GM23338 (cell line): ENCODE data around the gene FLYWCH1. TPM values are rescaled to one million over a fixed set of nuclear protein-coding genes. Genes with fewer than 3 reads are reported as not detected.

ENCODE experiments used
- ATAC-seq: fragments of 200-7000 bp; cut with Tn5 transposase; 3 replicates; pipeline ENCODE4 v1.9.1; 2020
- DNase-seq: peaks from one replicate; pipeline ENCODE4 v3.0.0-alpha.2; 2015; ENCODE audit warnings: low spot score
- H2AFZ ChIP-seq: fragments of 200-600 bp; sonication (generic); 2 replicates; pipeline ENCODE4 v1.8.0; 2016; ENCODE audit warnings: antibody characterized with exemption, mild to moderate bottlenecking, moderate library complexity
- H3F3A ChIP-seq: fragments of 200-600 bp; sonication (generic); replicated peaks from 2 replicates; pipeline ENCODE4 v1.8.0; 2017; ENCODE audit warnings: antibody characterized with exemption, mixed run types, low read depth
- H3K27ac ChIP-seq: fragments of 200-600 bp; sonication (generic); 2 replicates; pipeline ENCODE4 v1.6.1; 2016; ENCODE audit warnings: low read depth
- H3K27me3 ChIP-seq: fragments of 200-600 bp; sonication (generic); 2 replicates; pipeline ENCODE4 v1.8.0; 2016; ENCODE audit warnings: mild to moderate bottlenecking, mixed run types, moderate library complexity; ENCODE audit not compliant: insufficient read depth
- H3K36me3 ChIP-seq: fragments of 200-600 bp; sonication (generic); 2 replicates; pipeline ENCODE4 v1.8.0; 2016; ENCODE audit warnings: mild to moderate bottlenecking; ENCODE audit not compliant: insufficient read depth
- H3K4me1 ChIP-seq: fragments of 200-600 bp; sonication (generic); 2 replicates; pipeline ENCODE4 v1.8.0; 2016; ENCODE audit warnings: mild to moderate bottlenecking, moderate library complexity; ENCODE audit not compliant: insufficient read depth
- H3K4me2 ChIP-seq: fragments of 200-600 bp; sonication (generic); 2 replicates; pipeline ENCODE4 v1.7.1; 2017; ENCODE audit warnings: mixed run types
- H3K4me3 ChIP-seq: fragments of 200-600 bp; sonication (generic); 2 replicates; pipeline ENCODE4 v1.6.1; 2016; ENCODE audit warnings: mixed run types
- H3K79me2 ChIP-seq: fragments of 200-600 bp; sonication (generic); replicated peaks from 2 replicates; pipeline ENCODE4 v1.8.0; 2017; ENCODE audit warnings: mild to moderate bottlenecking; ENCODE audit not compliant: insufficient read depth
- H3K9me2 ChIP-seq: fragments of 200-600 bp; sonication (generic); 2 replicates; pipeline ENCODE4 v1.8.0; 2017; ENCODE audit not compliant: insufficient read depth
- H4K20me1 ChIP-seq: fragments of 200-600 bp; sonication (generic); replicated peaks from 2 replicates; pipeline ENCODE4 v1.8.0; 2017; ENCODE audit warnings: mild to moderate bottlenecking; ENCODE audit not compliant: insufficient read depth
- H3K27ac Mint-ChIP-seq: 2 replicates; pipeline ENCODE4 v1.8.0; 2020; ENCODE audit warnings: inconsistent platforms, mild to moderate bottlenecking, moderate library complexity, mixed read lengths
- H3K27me3 Mint-ChIP-seq: 3 replicates; pipeline ENCODE4 v1.8.0; 2022; ENCODE audit warnings: low read depth, mild to moderate bottlenecking, moderate library complexity, mixed read lengths, inconsistent platforms; ENCODE audit not compliant: insufficient read depth, poor library complexity
- H3K36me3 Mint-ChIP-seq: 3 replicates; pipeline ENCODE4 v1.8.0; 2021; ENCODE audit warnings: low read depth, mild to moderate bottlenecking, inconsistent platforms, moderate library complexity, mixed read lengths
- H3K4me1 Mint-ChIP-seq: 3 replicates; pipeline ENCODE4 v1.8.0; 2020; ENCODE audit warnings: mild to moderate bottlenecking, inconsistent platforms, mixed read lengths
- H3K4me3 Mint-ChIP-seq: 3 replicates; pipeline ENCODE4 v1.8.0; 2021; ENCODE audit warnings: moderate library complexity, mild to moderate bottlenecking, inconsistent platforms, mixed read lengths
- H3K9me3 Mint-ChIP-seq: 3 replicates; pipeline ENCODE4 v1.8.0; 2020; ENCODE audit warnings: moderate library complexity, mild to moderate bottlenecking, inconsistent platforms, mixed read lengths
- CREB1 ChIP-seq: fragments of 250-450 bp; sonication (Bioruptor Pico); IDR thresholded peaks from 2 replicates; pipeline ENCODE4 v1.5.0; 2020; ENCODE audit warnings: low read depth, mild to moderate bottlenecking, moderate library complexity
- EZH2 ChIP-seq: fragments of 200-600 bp; sonication (generic); IDR thresholded peaks from one replicate; pipeline ENCODE4 v1.8.0; 2017; ENCODE audit warnings: antibody characterized with exemption, mild to moderate bottlenecking, low read depth; ENCODE audit not compliant: unreplicated experiment
- NANOG ChIP-seq: IDR thresholded peaks from 2 replicates; pipeline ENCODE4 v1.6.1; 2016; ENCODE audit warnings: antibody characterized with exemption, borderline replicate concordance
- ZNF331 ChIP-seq: fragments of 250-450 bp; sonication (Bioruptor Pico); IDR thresholded peaks from 2 replicates; pipeline ENCODE4 v1.5.0; 2020; ENCODE audit warnings: low read depth, mild to moderate bottlenecking, moderate library complexity
- polyA plus RNA-seq: library from polyadenylated mRNA; unstranded; fragments of >200 nt; fragmentation: Nextera tagmentation; extraction: Ambion mirVana; gene quantifications from 2 replicates; pipeline ENCODE4 v1.2.1, GENCODE V29; 2016
- total RNA-seq: library from RNA; depleted of rRNA; stranded (reverse); fragments of >200 nt; shearing (Covaris generic); gene quantifications from 2 replicates; pipeline ENCODE4 v1.2.3, GENCODE V29; 2014
- TF ChIP-seq, protein P1 (sequence below): IDR thresholded peaks from one replicate; pipeline ENCODE4 v1.6.1; 2018; ENCODE audit warnings: antibody characterized with exemption; ENCODE audit not compliant: unreplicated experiment
- TF ChIP-seq, protein P2 (sequence below): fragments of 250-450 bp; sonication (Bioruptor Pico); IDR thresholded peaks from 2 replicates; pipeline ENCODE4 v1.5.0; 2020; ENCODE audit warnings: mild to moderate bottlenecking, moderate library complexity

The FLYWCH1 gene
- total and polyA plus RNA-seq, 2 experiments from 2014 or later, result 6.0 to 29.3 TPM

DNA sequence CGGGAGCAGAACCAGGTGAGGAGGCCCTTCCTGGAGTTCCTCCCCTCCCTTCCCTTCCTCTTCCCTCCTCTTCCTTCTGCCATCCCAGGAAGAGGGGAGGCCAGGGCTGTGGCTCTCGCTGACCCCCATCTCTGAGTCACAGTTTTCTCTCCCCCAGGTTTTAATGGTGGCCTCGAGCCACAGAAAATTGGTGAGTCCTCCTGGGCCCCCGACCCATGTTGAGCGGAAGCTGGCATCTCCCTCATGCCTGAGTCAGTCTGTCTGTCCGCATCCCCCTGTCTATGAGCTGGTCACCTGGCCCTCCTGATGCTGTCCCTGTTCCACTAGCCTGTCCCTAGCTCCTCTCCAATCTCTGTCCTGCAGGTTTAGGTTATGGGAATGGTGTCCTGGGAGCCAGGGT, 88.2 kb downstream of the FLYWCH1 start:
- H3K27ac Mint-ChIP-seq, result no peak overlapping the region
- H2AFZ ChIP-seq, result no peak overlapping the region
- no peaks in the 10 kb centered on the region for H3K9me3 Mint-ChIP-seq
- no peak for TF ChIP-seq CREB1 (CRISPR knock-in tag)
- no peak for TF ChIP-seq NANOG
- TF ChIP-seq, protein P1, sequence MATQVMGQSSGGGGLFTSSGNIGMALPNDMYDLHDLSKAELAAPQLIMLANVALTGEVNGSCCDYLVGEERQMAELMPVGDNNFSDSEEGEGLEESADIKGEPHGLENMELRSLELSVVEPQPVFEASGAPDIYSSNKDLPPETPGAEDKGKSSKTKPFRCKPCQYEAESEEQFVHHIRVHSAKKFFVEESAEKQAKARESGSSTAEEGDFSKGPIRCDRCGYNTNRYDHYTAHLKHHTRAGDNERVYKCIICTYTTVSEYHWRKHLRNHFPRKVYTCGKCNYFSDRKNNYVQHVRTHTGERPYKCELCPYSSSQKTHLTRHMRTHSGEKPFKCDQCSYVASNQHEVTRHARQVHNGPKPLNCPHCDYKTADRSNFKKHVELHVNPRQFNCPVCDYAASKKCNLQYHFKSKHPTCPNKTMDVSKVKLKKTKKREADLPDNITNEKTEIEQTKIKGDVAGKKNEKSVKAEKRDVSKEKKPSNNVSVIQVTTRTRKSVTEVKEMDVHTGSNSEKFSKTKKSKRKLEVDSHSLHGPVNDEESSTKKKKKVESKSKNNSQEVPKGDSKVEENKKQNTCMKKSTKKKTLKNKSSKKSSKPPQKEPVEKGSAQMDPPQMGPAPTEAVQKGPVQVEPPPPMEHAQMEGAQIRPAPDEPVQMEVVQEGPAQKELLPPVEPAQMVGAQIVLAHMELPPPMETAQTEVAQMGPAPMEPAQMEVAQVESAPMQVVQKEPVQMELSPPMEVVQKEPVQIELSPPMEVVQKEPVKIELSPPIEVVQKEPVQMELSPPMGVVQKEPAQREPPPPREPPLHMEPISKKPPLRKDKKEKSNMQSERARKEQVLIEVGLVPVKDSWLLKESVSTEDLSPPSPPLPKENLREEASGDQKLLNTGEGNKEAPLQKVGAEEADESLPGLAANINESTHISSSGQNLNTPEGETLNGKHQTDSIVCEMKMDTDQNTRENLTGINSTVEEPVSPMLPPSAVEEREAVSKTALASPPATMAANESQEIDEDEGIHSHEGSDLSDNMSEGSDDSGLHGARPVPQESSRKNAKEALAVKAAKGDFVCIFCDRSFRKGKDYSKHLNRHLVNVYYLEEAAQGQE, result no peak
- TF ChIP-seq, protein P2, sequence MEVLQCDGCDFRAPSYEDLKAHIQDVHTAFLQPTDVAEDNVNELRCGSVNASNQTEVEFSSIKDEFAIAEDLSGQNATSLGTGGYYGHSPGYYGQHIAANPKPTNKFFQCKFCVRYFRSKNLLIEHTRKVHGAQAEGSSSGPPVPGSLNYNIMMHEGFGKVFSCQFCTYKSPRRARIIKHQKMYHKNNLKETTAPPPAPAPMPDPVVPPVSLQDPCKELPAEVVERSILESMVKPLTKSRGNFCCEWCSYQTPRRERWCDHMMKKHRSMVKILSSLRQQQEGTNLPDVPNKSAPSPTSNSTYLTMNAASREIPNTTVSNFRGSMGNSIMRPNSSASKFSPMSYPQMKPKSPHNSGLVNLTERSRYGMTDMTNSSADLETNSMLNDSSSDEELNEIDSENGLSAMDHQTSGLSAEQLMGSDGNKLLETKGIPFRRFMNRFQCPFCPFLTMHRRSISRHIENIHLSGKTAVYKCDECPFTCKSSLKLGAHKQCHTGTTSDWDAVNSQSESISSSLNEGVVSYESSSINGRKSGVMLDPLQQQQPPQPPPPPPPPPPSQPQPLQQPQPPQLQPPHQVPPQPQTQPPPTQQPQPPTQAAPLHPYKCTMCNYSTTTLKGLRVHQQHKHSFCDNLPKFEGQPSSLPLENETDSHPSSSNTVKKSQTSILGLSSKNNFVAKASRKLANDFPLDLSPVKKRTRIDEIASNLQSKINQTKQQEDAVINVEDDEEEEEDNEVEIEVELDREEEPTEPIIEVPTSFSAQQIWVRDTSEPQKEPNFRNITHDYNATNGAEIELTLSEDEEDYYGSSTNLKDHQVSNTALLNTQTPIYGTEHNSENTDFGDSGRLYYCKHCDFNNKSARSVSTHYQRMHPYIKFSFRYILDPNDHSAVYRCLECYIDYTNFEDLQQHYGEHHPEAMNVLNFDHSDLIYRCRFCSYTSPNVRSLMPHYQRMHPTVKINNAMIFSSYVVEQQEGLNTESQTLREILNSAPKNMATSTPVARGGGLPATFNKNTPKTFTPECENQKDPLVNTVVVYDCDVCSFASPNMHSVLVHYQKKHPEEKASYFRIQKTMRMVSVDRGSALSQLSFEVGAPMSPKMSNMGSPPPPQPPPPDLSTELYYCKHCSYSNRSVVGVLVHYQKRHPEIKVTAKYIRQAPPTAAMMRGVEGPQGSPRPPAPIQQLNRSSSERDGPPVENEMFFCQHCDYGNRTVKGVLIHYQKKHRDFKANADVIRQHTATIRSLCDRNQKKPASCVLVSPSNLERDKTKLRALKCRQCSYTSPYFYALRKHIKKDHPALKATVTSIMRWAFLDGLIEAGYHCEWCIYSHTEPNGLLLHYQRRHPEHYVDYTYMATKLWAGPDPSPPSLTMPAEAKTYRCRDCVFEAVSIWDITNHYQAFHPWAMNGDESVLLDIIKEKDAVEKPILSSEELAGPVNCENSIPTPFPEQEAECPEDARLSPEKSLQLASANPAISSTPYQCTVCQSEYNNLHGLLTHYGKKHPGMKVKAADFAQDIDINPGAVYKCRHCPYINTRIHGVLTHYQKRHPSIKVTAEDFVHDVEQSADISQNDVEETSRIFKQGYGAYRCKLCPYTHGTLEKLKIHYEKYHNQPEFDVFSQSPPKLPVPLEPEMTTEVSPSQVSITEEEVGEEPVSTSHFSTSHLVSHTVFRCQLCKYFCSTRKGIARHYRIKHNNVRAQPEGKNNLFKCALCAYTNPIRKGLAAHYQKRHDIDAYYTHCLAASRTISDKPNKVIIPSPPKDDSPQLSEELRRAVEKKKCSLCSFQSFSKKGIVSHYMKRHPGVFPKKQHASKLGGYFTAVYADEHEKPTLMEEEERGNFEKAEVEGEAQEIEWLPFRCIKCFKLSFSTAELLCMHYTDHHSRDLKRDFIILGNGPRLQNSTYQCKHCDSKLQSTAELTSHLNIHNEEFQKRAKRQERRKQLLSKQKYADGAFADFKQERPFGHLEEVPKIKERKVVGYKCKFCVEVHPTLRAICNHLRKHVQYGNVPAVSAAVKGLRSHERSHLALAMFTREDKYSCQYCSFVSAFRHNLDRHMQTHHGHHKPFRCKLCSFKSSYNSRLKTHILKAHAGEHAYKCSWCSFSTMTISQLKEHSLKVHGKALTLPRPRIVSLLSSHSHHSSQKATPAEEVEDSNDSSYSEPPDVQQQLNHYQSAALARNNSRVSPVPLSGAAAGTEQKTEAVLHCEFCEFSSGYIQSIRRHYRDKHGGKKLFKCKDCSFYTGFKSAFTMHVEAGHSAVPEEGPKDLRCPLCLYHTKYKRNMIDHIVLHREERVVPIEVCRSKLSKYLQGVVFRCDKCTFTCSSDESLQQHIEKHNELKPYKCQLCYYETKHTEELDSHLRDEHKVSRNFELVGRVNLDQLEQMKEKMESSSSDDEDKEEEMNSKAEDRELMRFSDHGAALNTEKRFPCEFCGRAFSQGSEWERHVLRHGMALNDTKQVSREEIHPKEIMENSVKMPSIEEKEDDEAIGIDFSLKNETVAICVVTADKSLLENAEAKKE (CRISPR knock-in tag), result no peak
- no peak for TF ChIP-seq ZNF331 (CRISPR knock-in tag)
- no peak for TF ChIP-seq EZH2
- H3K4me1 Mint-ChIP-seq, result peaks cover 12% of the 10 kb centered on the region; the same call in 2 of the 3 replicates
- ATAC-seq (no peak), DNase-seq (no peak)
- no peak overlapping the region for H3K4me3 ChIP-seq
- H3K79me2 ChIP-seq, result no peaks in the 10 kb centered on the region
- H3K4me1 ChIP-seq, result peaks cover 5% of the 10 kb centered on the region; the same call in 1 of the 2 replicates
- H3K4me3 Mint-ChIP-seq, result no peak overlapping the region; the same call in 2 of the 3 replicates
- H3K27me3 ChIP-seq, result no peaks in the 10 kb centered on the region
- peaks cover 3% of the 10 kb centered on the region for H3K27me3 Mint-ChIP-seq
- no peaks in the 10 kb centered on the region for H3K9me2 ChIP-seq
- H3K27ac ChIP-seq, result no peak overlapping the region
- peaks cover 4% of the 10 kb centered on the region; the same call in 1 of the 3 replicates for H3K36me3 Mint-ChIP-seq
- H3F3A ChIP-seq, result no peaks in the 10 kb centered on the region; the same call in 1 of the 2 replicates
- H4K20me1 ChIP-seq, result no peaks in the 10 kb centered on the region
- H3K36me3 ChIP-seq, result no peaks in the 10 kb centered on the region
- no peak overlapping the region for H3K4me2 ChIP-seq
